GM23338 (cell line): ENCODE results near the gene GPR183. TPM values are rescaled to one million over a fixed set of nuclear protein-coding genes. Genes with fewer than 3 reads are reported as not detected.

Experiments
- ATAC-seq: fragments of 200-7000 bp; cut with Tn5 transposase; 3 replicates; pipeline ENCODE4 v1.9.1; 2020
- DNase-seq: peaks from one replicate; pipeline ENCODE4 v3.0.0-alpha.2; 2015; ENCODE audit warnings: low spot score
- H2AFZ ChIP-seq: fragments of 200-600 bp; sonication (generic); 2 replicates; pipeline ENCODE4 v1.8.0; 2016; ENCODE audit warnings: antibody characterized with exemption, mild to moderate bottlenecking, moderate library complexity
- H3F3A ChIP-seq: fragments of 200-600 bp; sonication (generic); replicated peaks from 2 replicates; pipeline ENCODE4 v1.8.0; 2017; ENCODE audit warnings: antibody characterized with exemption, mixed run types, low read depth
- H3K27ac ChIP-seq: fragments of 200-600 bp; sonication (generic); 2 replicates; pipeline ENCODE4 v1.6.1; 2016; ENCODE audit warnings: low read depth
- H3K27me3 ChIP-seq: fragments of 200-600 bp; sonication (generic); 2 replicates; pipeline ENCODE4 v1.8.0; 2016; ENCODE audit warnings: mild to moderate bottlenecking, mixed run types, moderate library complexity; ENCODE audit not compliant: insufficient read depth
- H3K36me3 ChIP-seq: fragments of 200-600 bp; sonication (generic); 2 replicates; pipeline ENCODE4 v1.8.0; 2016; ENCODE audit warnings: mild to moderate bottlenecking; ENCODE audit not compliant: insufficient read depth
- H3K4me1 ChIP-seq: fragments of 200-600 bp; sonication (generic); 2 replicates; pipeline ENCODE4 v1.8.0; 2016; ENCODE audit warnings: mild to moderate bottlenecking, moderate library complexity; ENCODE audit not compliant: insufficient read depth
- H3K4me2 ChIP-seq: fragments of 200-600 bp; sonication (generic); 2 replicates; pipeline ENCODE4 v1.7.1; 2017; ENCODE audit warnings: mixed run types
- H3K4me3 ChIP-seq: fragments of 200-600 bp; sonication (generic); 2 replicates; pipeline ENCODE4 v1.6.1; 2016; ENCODE audit warnings: mixed run types
- H3K79me2 ChIP-seq: fragments of 200-600 bp; sonication (generic); replicated peaks from 2 replicates; pipeline ENCODE4 v1.8.0; 2017; ENCODE audit warnings: mild to moderate bottlenecking; ENCODE audit not compliant: insufficient read depth
- H3K9me2 ChIP-seq: fragments of 200-600 bp; sonication (generic); 2 replicates; pipeline ENCODE4 v1.8.0; 2017; ENCODE audit not compliant: insufficient read depth
- H4K20me1 ChIP-seq: fragments of 200-600 bp; sonication (generic); replicated peaks from 2 replicates; pipeline ENCODE4 v1.8.0; 2017; ENCODE audit warnings: mild to moderate bottlenecking; ENCODE audit not compliant: insufficient read depth
- H3K27ac Mint-ChIP-seq: 2 replicates; pipeline ENCODE4 v1.8.0; 2020; ENCODE audit warnings: inconsistent platforms, mild to moderate bottlenecking, moderate library complexity, mixed read lengths
- H3K27me3 Mint-ChIP-seq: 3 replicates; pipeline ENCODE4 v1.8.0; 2022; ENCODE audit warnings: low read depth, mild to moderate bottlenecking, moderate library complexity, mixed read lengths, inconsistent platforms; ENCODE audit not compliant: insufficient read depth, poor library complexity
- H3K36me3 Mint-ChIP-seq: 3 replicates; pipeline ENCODE4 v1.8.0; 2021; ENCODE audit warnings: low read depth, mild to moderate bottlenecking, inconsistent platforms, moderate library complexity, mixed read lengths
- H3K4me1 Mint-ChIP-seq: 3 replicates; pipeline ENCODE4 v1.8.0; 2020; ENCODE audit warnings: mild to moderate bottlenecking, inconsistent platforms, mixed read lengths
- H3K4me3 Mint-ChIP-seq: 3 replicates; pipeline ENCODE4 v1.8.0; 2021; ENCODE audit warnings: moderate library complexity, mild to moderate bottlenecking, inconsistent platforms, mixed read lengths
- H3K9me3 Mint-ChIP-seq: 3 replicates; pipeline ENCODE4 v1.8.0; 2020; ENCODE audit warnings: moderate library complexity, mild to moderate bottlenecking, inconsistent platforms, mixed read lengths
- CREB1 ChIP-seq: fragments of 250-450 bp; sonication (Bioruptor Pico); IDR thresholded peaks from 2 replicates; pipeline ENCODE4 v1.5.0; 2020; ENCODE audit warnings: low read depth, mild to moderate bottlenecking, moderate library complexity
- EZH2 ChIP-seq: fragments of 200-600 bp; sonication (generic); IDR thresholded peaks from one replicate; pipeline ENCODE4 v1.8.0; 2017; ENCODE audit warnings: antibody characterized with exemption, mild to moderate bottlenecking, low read depth; ENCODE audit not compliant: unreplicated experiment
- EZH2phosphoT487 ChIP-seq: fragments of 200-600 bp; sonication (generic); IDR thresholded peaks from one replicate; pipeline ENCODE4 v1.8.1; 2018; ENCODE audit warnings: antibody characterized with exemption; ENCODE audit not compliant: unreplicated experiment
- JUNB ChIP-seq: IDR thresholded peaks from one replicate; pipeline ENCODE4 v1.6.1; 2016; ENCODE audit warnings: antibody characterized with exemption; ENCODE audit not compliant: unreplicated experiment
- NANOG ChIP-seq: IDR thresholded peaks from 2 replicates; pipeline ENCODE4 v1.6.1; 2016; ENCODE audit warnings: antibody characterized with exemption, borderline replicate concordance
- POLR2AphosphoS5 ChIP-seq: IDR thresholded peaks from 2 replicates; pipeline ENCODE4 v1.6.1; 2016; ENCODE audit warnings: antibody characterized with exemption, low read depth
- ZNF331 ChIP-seq: fragments of 250-450 bp; sonication (Bioruptor Pico); IDR thresholded peaks from 2 replicates; pipeline ENCODE4 v1.5.0; 2020; ENCODE audit warnings: low read depth, mild to moderate bottlenecking, moderate library complexity
- ZNF462 ChIP-seq: fragments of 250-450 bp; sonication (Bioruptor Pico); IDR thresholded peaks from 2 replicates; pipeline ENCODE4 v1.5.0; 2020; ENCODE audit warnings: mild to moderate bottlenecking, moderate library complexity
- long read RNA-seq: library from polyadenylated mRNA; unstranded; transcript quantifications from one replicate; pipeline ENCODE4 v2.0.0, GENCODE V29; 2020; ENCODE audit not compliant: unreplicated experiment
- polyA plus RNA-seq: library from polyadenylated mRNA; unstranded; fragments of >200 nt; fragmentation: Nextera tagmentation; extraction: Ambion mirVana; gene quantifications from 2 replicates; pipeline ENCODE4 v1.2.1, GENCODE V29; 2016
- total RNA-seq: library from RNA; depleted of rRNA; stranded (reverse); fragments of >200 nt; shearing (Covaris generic); gene quantifications from 2 replicates; pipeline ENCODE4 v1.2.3, GENCODE V29; 2014; rRNA removed
- TF ChIP-seq, protein P1 (sequence below): IDR thresholded peaks from one replicate; pipeline ENCODE4 v1.6.1; 2018; ENCODE audit warnings: antibody characterized with exemption; ENCODE audit not compliant: unreplicated experiment

The GPR183 gene, protein sequence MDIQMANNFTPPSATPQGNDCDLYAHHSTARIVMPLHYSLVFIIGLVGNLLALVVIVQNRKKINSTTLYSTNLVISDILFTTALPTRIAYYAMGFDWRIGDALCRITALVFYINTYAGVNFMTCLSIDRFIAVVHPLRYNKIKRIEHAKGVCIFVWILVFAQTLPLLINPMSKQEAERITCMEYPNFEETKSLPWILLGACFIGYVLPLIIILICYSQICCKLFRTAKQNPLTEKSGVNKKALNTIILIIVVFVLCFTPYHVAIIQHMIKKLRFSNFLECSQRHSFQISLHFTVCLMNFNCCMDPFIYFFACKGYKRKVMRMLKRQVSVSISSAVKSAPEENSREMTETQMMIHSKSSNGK
- total RNA-seq (not detected in 2 replicates), polyA plus RNA-seq (0.78 and 0.92 TPM in 2 replicates)
- long read RNA-seq = 0 reads

GRCh38 chr13:99307247-99307646 is at the start of gene GPR183:
Gene GPR183, minus strand, starts transcription at chr13:99307399. Its CDS starts 11,254 bp downstream, at chr13:99296145.
- Histone ChIP-seq H3K9me2 (no peaks in the 10 kb centered on the region), H3K4me1 (no peaks in the 10 kb centered on the region; the same call in 1 of the 2 replicates), H2AFZ (no peak within 1 kb of the TSS), H3K36me3 (no peaks in the 10 kb centered on the region), H3K27me3 (no peaks in the 10 kb centered on the region), H3K4me3 (no peak within 1 kb of the TSS), H3K4me2 (no peak within 1 kb of the TSS), H3F3A (no peaks in the 10 kb centered on the region), H3K27ac (peak within 1 kb of the TSS; percentile 42), H4K20me1 (peaks cover 9% of the 10 kb centered on the region), H3K79me2 (no peaks in the 10 kb centered on the region; the same call in 1 of the 2 replicates)
- no peaks in the 10 kb centered on the region for H3K27me3 Mint-ChIP-seq
- no peak within 1 kb of the TSS for H3K4me3 Mint-ChIP-seq
- no peaks in the 10 kb centered on the region for H3K9me3 Mint-ChIP-seq
- TF ChIP-seq NANOG (no peak), ZNF331 (no peak), POLR2AphosphoS5 (no peak), JUNB (no peak), EZH2 (no peak), ZNF462 (CRISPR knock-in tag) (no peak), CREB1 (no peak), EZH2phosphoT487 (no peak)
- TF ChIP-seq, protein P1, sequence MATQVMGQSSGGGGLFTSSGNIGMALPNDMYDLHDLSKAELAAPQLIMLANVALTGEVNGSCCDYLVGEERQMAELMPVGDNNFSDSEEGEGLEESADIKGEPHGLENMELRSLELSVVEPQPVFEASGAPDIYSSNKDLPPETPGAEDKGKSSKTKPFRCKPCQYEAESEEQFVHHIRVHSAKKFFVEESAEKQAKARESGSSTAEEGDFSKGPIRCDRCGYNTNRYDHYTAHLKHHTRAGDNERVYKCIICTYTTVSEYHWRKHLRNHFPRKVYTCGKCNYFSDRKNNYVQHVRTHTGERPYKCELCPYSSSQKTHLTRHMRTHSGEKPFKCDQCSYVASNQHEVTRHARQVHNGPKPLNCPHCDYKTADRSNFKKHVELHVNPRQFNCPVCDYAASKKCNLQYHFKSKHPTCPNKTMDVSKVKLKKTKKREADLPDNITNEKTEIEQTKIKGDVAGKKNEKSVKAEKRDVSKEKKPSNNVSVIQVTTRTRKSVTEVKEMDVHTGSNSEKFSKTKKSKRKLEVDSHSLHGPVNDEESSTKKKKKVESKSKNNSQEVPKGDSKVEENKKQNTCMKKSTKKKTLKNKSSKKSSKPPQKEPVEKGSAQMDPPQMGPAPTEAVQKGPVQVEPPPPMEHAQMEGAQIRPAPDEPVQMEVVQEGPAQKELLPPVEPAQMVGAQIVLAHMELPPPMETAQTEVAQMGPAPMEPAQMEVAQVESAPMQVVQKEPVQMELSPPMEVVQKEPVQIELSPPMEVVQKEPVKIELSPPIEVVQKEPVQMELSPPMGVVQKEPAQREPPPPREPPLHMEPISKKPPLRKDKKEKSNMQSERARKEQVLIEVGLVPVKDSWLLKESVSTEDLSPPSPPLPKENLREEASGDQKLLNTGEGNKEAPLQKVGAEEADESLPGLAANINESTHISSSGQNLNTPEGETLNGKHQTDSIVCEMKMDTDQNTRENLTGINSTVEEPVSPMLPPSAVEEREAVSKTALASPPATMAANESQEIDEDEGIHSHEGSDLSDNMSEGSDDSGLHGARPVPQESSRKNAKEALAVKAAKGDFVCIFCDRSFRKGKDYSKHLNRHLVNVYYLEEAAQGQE = no peak
- H3K36me3 Mint-ChIP-seq = peaks cover 8% of the 10 kb centered on the region; the same call in 1 of the 3 replicates
- H3K4me1 Mint-ChIP-seq = peaks cover 18% of the 10 kb centered on the region
- no peak within 1 kb of the TSS for H3K27ac Mint-ChIP-seq
- no peak for ATAC-seq
- no peak for DNase-seq
